HG03442 (cell line): ENCODE results near the gene CCDC9B.
A peak's percentile ranks its signal among the peaks of the same experiment; 100 is the strongest.

Source experiments
- ATAC-seq: cut with Tn5 transposase; IDR thresholded peaks from one replicate; pipeline ENCODE4 v1.9.1; 2021; ENCODE audit warnings: mild to moderate bottlenecking, moderate library complexity; ENCODE audit not compliant: unreplicated experiment

Gene CCDC9B

GRCh38 chr15:40340740-40341400, at the start of gene CCDC9B:
Gene CCDC9B (minus strand): TSS chr15:40340939. CDS start chr15:40340819, 120 bp downstream.
- no peak for ATAC-seq

- ATAC-seq: no peak
These were observed 49.3 kb upstream of the CCDC9B start for GRCh38 chr15:40389824-40390595.

- no peak for ATAC-seq
These were observed 48.4 kb upstream of the CCDC9B start for GRCh38 chr15:40388941-40389823.

GRCh38 chr15:40386480-40386879, 45.7 kb upstream of the CCDC9B start:
- no peak for ATAC-seq

GRCh38 chr15:40382580-40383456, 42.1 kb upstream of the CCDC9B start, which contains the start of gene KNSTRN:
Gene KNSTRN (plus strand): TSS chr15:40382721. CDS start chr15:40382836, 115 bp downstream.
- ATAC-seq: peak; percentile 94

- no peak for ATAC-seq
These were observed 41.2 kb upstream of the CCDC9B start for GRCh38 chr15:40381818-40382529.

- ATAC-seq: no peak
These were observed 39.9 kb upstream of the CCDC9B start for GRCh38 chr15:40380636-40381035.

- ATAC-seq: no peak
These were observed 39.1 kb upstream of the CCDC9B start for GRCh38 chr15:40379853-40380252.

- ATAC-seq: no peak
These were observed 38.6 kb upstream of the CCDC9B start for GRCh38 chr15:40379374-40379773.

GRCh38 chr15:40377606-40378005, 36.9 kb upstream of the CCDC9B start:
- ATAC-seq: no peak

- no peak for ATAC-seq
These were observed 32.2 kb upstream of the CCDC9B start for GRCh38 chr15:40372981-40373380.

GRCh38 chr15:40369971-40370370, 29.2 kb upstream of the CCDC9B start:
- ATAC-seq: no peak

GRCh38 chr15:40369474-40369869, 28.7 kb upstream of the CCDC9B start:
- no peak for ATAC-seq

- no peak for ATAC-seq
These were observed 28.2 kb upstream of the CCDC9B start for GRCh38 chr15:40368719-40369473.

- ATAC-seq: peak; percentile 82
These were observed 27.2 kb upstream of the CCDC9B start for GRCh38 chr15:40367686-40368611.

GRCh38 chr15:40367371-40367685, 26.6 kb upstream of the CCDC9B start:
- no peak for ATAC-seq

GRCh38 chr15:40366457-40367370, 26.0 kb upstream of the CCDC9B start:
- no peak for ATAC-seq
